Epidermal melanocyte (primary cell): ENCODE results near the gene CXCR2.
"Not testable (repeated sequence)": the region's sequence is repeated elsewhere in the genome, so short reads cannot be mapped to it uniquely, and the experiment has no call there.

Experiments used
- DNase-seq: peaks from one replicate; pipeline ENCODE4 v3.0.0; 2011; ENCODE audit warnings: low spot score; ENCODE audit not compliant: insufficient read length

CXCR2 gene

GRCh38 chr2:218129458-218130135, 3.8 kb downstream of the CXCR2 start:
- DNase-seq: no peak

GRCh38 chr2:218130377-218130776, 4.5 kb downstream of the CXCR2 start:
- DNase-seq: no peak

- DNase-seq: no peak
Observed at GRCh38 chr2:218130822-218131221, 5.0 kb downstream of the CXCR2 start.

GRCh38 chr2:218137514-218137913, 11.7 kb downstream of the CXCR2 start:
- DNase-seq: no peak

- DNase-seq: no peak
Observed at GRCh38 chr2:218138047-218138446, 12.2 kb downstream of the CXCR2 start.

- no peak for DNase-seq
Observed at GRCh38 chr2:218145124-218145523, 19.3 kb downstream of the CXCR2 start.

GRCh38 chr2:218146056-218146455, 20.2 kb downstream of the CXCR2 start:
- DNase-seq: no peak

- DNase-seq: no peak
Observed at GRCh38 chr2:218149098-218149497, 23.3 kb downstream of the CXCR2 start.

GRCh38 chr2:218149848-218150440, 24.1 kb downstream of the CXCR2 start:
- no peak for DNase-seq

- no peak for DNase-seq
Observed at GRCh38 chr2:218152172-218152571, 26.3 kb downstream of the CXCR2 start.

GRCh38 chr2:218152777-218153176, 26.9 kb downstream of the CXCR2 start:
- no peak for DNase-seq

- no peak for DNase-seq
Observed at GRCh38 chr2:218155953-218156479, 30.2 kb downstream of the CXCR2 start.

GRCh38 chr2:218161644-218162043, 35.8 kb downstream of the CXCR2 start:
- DNase-seq: no peak

GRCh38 chr2:218162814-218163213, 37.0 kb downstream of the CXCR2 start:
- DNase-seq: no peak

GRCh38 chr2:218166791-218167190, 41.0 kb downstream of the CXCR2 start, which contains the start of gene CXCR1:
Gene CXCR1, minus strand, starts transcription at chr2:218166962. Its CDS starts 1,751 bp downstream, at chr2:218165211.
- DNase-seq: no peak

GRCh38 chr2:218168016-218168415, 42.2 kb downstream of the CXCR2 start:
- no peak for DNase-seq

- DNase-seq: no peak
Observed at GRCh38 chr2:218168635-218169462, 43.0 kb downstream of the CXCR2 start.

- no peak for DNase-seq
Observed at GRCh38 chr2:218169757-218170546, 44.1 kb downstream of the CXCR2 start.

- not testable (repeated sequence) for DNase-seq
Observed at GRCh38 chr2:218171744-218172143, 45.9 kb downstream of the CXCR2 start.

- DNase-seq: no peak
Observed at GRCh38 chr2:218172845-218173244, 47.0 kb downstream of the CXCR2 start.

GRCh38 chr2:218179782-218180181, 54.0 kb downstream of the CXCR2 start:
- no peak for DNase-seq
